Small intestine (tissue), 7 donors: ENCODE measurements around the gene KLHL29. TPM values are rescaled to one million over a fixed set of nuclear protein-coding genes. Genes with fewer than 3 reads are reported as not detected.

Experiments
- DNase-seq, 2 donors: peaks; one replicate each; pipeline versions ENCODE4 v3.0.0 to v3.0.0-alpha.2; 2013
- FAIRE-seq: peaks from 2 replicates; lab custom pipeline; 2012; peaks lifted over from hg19 to GRCh38; lab: Jason Lieb, UNC
- H3K27ac ChIP-seq, 3 donors: one replicate each; pipeline ENCODE4 v1.5.1; 2013; ENCODE audit warnings: low read length in 2 of 3, mild to moderate bottlenecking in 2 of 3, control low read depth in 1 of 3, inconsistent platforms in 1 of 3, low read depth in 1 of 3, moderate library complexity in 1 of 3
- H3K27me3 ChIP-seq, 3 donors: one replicate each; pipeline ENCODE4 v1.6.1; 2013; ENCODE audit warnings: low read length in 3 of 3, inconsistent platforms in 1 of 3; ENCODE audit not compliant: control insufficient read depth in 3 of 3, insufficient read depth in 3 of 3
- H3K36me3 ChIP-seq, 3 donors: one replicate each; pipeline ENCODE4 v1.6.1; 2013; ENCODE audit warnings: low read length in 3 of 3, inconsistent platforms in 1 of 3, low read depth in 1 of 3, mild to moderate bottlenecking in 1 of 3, moderate library complexity in 1 of 3; ENCODE audit not compliant: control insufficient read depth in 3 of 3, insufficient read depth in 2 of 3
- H3K4me1 ChIP-seq, 3 donors: one replicate each; pipeline ENCODE4 v1.6.1; 2013; ENCODE audit warnings: low read length in 2 of 3, inconsistent platforms in 1 of 3, low read depth in 1 of 3, mild to moderate bottlenecking in 1 of 3, moderate library complexity in 1 of 3; ENCODE audit not compliant: control insufficient read depth in 3 of 3, insufficient read depth in 2 of 3
- H3K4me3 ChIP-seq, 3 donors: one replicate each; pipeline ENCODE4 v1.5.1; 2013; ENCODE audit warnings: low read length in 3 of 3, control low read depth in 1 of 3, inconsistent platforms in 1 of 3, low read depth in 1 of 3, mild to moderate bottlenecking in 1 of 3, moderate library complexity in 1 of 3
- H3K9me3 ChIP-seq, 2 donors: one replicate each; pipeline ENCODE4 v1.6.1; 2013; ENCODE audit warnings: low read depth in 1 of 2, low read length in 1 of 2; ENCODE audit not compliant: control insufficient read depth in 2 of 2, insufficient read depth in 1 of 2
- WGBS, 3 donors: extraction: QIAGEN DNeasy Blood & Tissue Kit; methylation state at CpG; one replicate each; pipeline ENCODE4 v1.1.7; 2013; 5-methylcytosine and 5-hydroxymethylcytosine counted together
- polyA plus RNA-seq, 4 donors: library from polyadenylated mRNA; stranded (reverse) in 3 of 4; unstranded in 1 of 4; fragments of 200-250 nt in 3 of 4; fragments of 120-200 nt in 1 of 4; gene quantifications; one replicate each; pipeline versions ENCODE4 v1.2.1 to v1.2.3, GENCODE V29; 2013
- donor health status: healthy with polysubstance abuse.
- donor health status: control.
- donor health status: control.
- donor health status: Bipolar disorder and iron deficiency.
- donor health status: healthy.

Gene KLHL29
- polyA plus RNA-seq, 4 donors = 0.22 to 2.7 (median 1.4) TPM

GRCh38 chr2:23497063-23497462, 112.1 kb downstream of the KLHL29 start:
- 44 to 54% (median 45%) methylated on average over 7 of the region's 7 CpGs for WGBS, 3 donors
- H3K4me1 ChIP-seq = no peaks in the 10 kb centered on the region
- H3K4me3 ChIP-seq = no peak overlapping the region
- no peak for FAIRE-seq
- H3K27ac ChIP-seq = no peak overlapping the region
- H3K9me3 ChIP-seq = no peaks in the 10 kb centered on the region
- H3K27me3 ChIP-seq = no peaks in the 10 kb centered on the region
- DNase-seq = no peak
- H3K36me3 ChIP-seq = peaks cover 0 to 6% (median 0%) of the 10 kb centered on the region in 3 donors

- Histone ChIP-seq H3K27me3 (no peaks in the 10 kb centered on the region), H3K9me3 (no peaks in the 10 kb centered on the region), H3K4me3 (no peak overlapping the region), H3K27ac (no peak overlapping the region), H3K4me1 (no peaks in the 10 kb centered on the region), H3K36me3 (peaks cover 0 to 4% (median 0%) of the 10 kb centered on the region in 3 donors)
- FAIRE-seq (no peak), DNase-seq (no peak)
- WGBS, 3 donors = 71 to 90% (median 83%) methylated on average over 6 of the region's 6 CpGs
Measured at GRCh38 chr2:23497536-23497935, 112.6 kb downstream of the KLHL29 start.

- Histone ChIP-seq H3K27me3 (no peaks in the 10 kb centered on the region), H3K4me3 (no peak overlapping the region), H3K4me1 (no peaks in the 10 kb centered on the region), H3K36me3 (peaks cover 0 to 4% (median 0%) of the 10 kb centered on the region in 3 donors), H3K27ac (peak overlapping the region in 1 of 3 donors; percentile 32), H3K9me3 (no peaks in the 10 kb centered on the region)
- FAIRE-seq = no peak
- 86 to 90% (median 88%) methylated on average over 7 of the region's 7 CpGs for WGBS, 3 donors
- DNase-seq = no peak
Measured at GRCh38 chr2:23498943-23499342, 114.0 kb downstream of the KLHL29 start.

- Histone ChIP-seq H3K4me3 (no peak overlapping the region), H3K4me1 (no peaks in the 10 kb centered on the region), H3K27me3 (no peaks in the 10 kb centered on the region), H3K9me3 (no peaks in the 10 kb centered on the region), H3K36me3 (peaks cover 0 to 4% (median 0%) of the 10 kb centered on the region in 3 donors), H3K27ac (peak overlapping the region in 1 of 3 donors; percentile 32)
- no peak for DNase-seq
- FAIRE-seq = no peak
- WGBS, 3 donors = 88 to 90% (median 88%) methylated on average over 8 of the region's 8 CpGs
Measured at GRCh38 chr2:23499439-23499838, 114.5 kb downstream of the KLHL29 start.

- no peaks in the 10 kb centered on the region for H3K9me3 ChIP-seq
- DNase-seq (no peak), FAIRE-seq (no peak)
- no peaks in the 10 kb centered on the region for H3K27me3 ChIP-seq
- WGBS, 3 donors = 87 to 93% (median 91%) methylated on average over 12 of the region's 12 CpGs
- no peak overlapping the region for H3K4me3 ChIP-seq
- H3K4me1 ChIP-seq = no peaks in the 10 kb centered on the region
- H3K27ac ChIP-seq = no peak overlapping the region
- peaks cover 0 to 4% (median 0%) of the 10 kb centered on the region in 3 donors for H3K36me3 ChIP-seq
Measured at GRCh38 chr2:23500836-23501235, 115.9 kb downstream of the KLHL29 start.

- Histone ChIP-seq H3K4me3 (no peak overlapping the region), H3K27me3 (no peaks in the 10 kb centered on the region), H3K36me3 (peaks cover 0 to 4% (median 0%) of the 10 kb centered on the region in 3 donors), H3K27ac (no peak overlapping the region), H3K4me1 (no peaks in the 10 kb centered on the region), H3K9me3 (no peaks in the 10 kb centered on the region)
- FAIRE-seq (no peak), DNase-seq (no peak)
- WGBS, 3 donors = 67 to 83% (median 80%) methylated on average over 15 of the region's 15 CpGs
Measured at GRCh38 chr2:23502096-23502495, 117.1 kb downstream of the KLHL29 start.

- H3K9me3 ChIP-seq = no peaks in the 10 kb centered on the region
- H3K27me3 ChIP-seq = peaks cover 0 to 4% (median 0%) of the 10 kb centered on the region in 3 donors
- peaks cover 0 to 4% (median 0%) of the 10 kb centered on the region in 3 donors for H3K36me3 ChIP-seq
- no peaks in the 10 kb centered on the region for H3K4me1 ChIP-seq
- no peak overlapping the region for H3K27ac ChIP-seq
- FAIRE-seq (no peak), DNase-seq (no peak)
- H3K4me3 ChIP-seq = no peak overlapping the region
- 73 to 76% (median 76%) methylated on average over 6 of the region's 6 CpGs for WGBS, 3 donors
Measured at GRCh38 chr2:23503097-23503496, 118.1 kb downstream of the KLHL29 start.

- peaks cover 0 to 4% (median 0%) of the 10 kb centered on the region in 3 donors for H3K27me3 ChIP-seq
- peaks cover 0 to 4% (median 0%) of the 10 kb centered on the region in 3 donors for H3K36me3 ChIP-seq
- DNase-seq = no peak
- WGBS, 3 donors = 69 to 79% (median 79%) methylated on average over 7 of the region's 7 CpGs
- no peaks in the 10 kb centered on the region for H3K9me3 ChIP-seq
- FAIRE-seq = no peak
- H3K4me1 ChIP-seq = no peaks in the 10 kb centered on the region
- no peak overlapping the region for H3K27ac ChIP-seq
- H3K4me3 ChIP-seq = no peak overlapping the region
Measured at GRCh38 chr2:23503682-23504081, 118.7 kb downstream of the KLHL29 start.

- Histone ChIP-seq H3K9me3 (no peaks in the 10 kb centered on the region), H3K36me3 (peaks cover 0 to 2% (median 0%) of the 10 kb centered on the region in 3 donors), H3K4me1 (no peaks in the 10 kb centered on the region), H3K4me3 (no peak overlapping the region), H3K27ac (no peak overlapping the region), H3K27me3 (peaks cover 0 to 7% (median 0%) of the 10 kb centered on the region in 3 donors)
- WGBS, 3 donors = 79 to 89% (median 85%) methylated on average over 8 of the region's 8 CpGs
- FAIRE-seq (no peak), DNase-seq (no peak)
Measured at GRCh38 chr2:23504591-23504990, 119.6 kb downstream of the KLHL29 start.
